Activated CD8-positive, alpha-beta T cell treated with anti-CD3 and anti-CD28 coated beads for 36 hours (primary cell): ENCODE data around the gene CMIP. TPM values are rescaled to one million over a fixed set of nuclear protein-coding genes. Genes with fewer than 3 reads are reported as not detected.

Source experiments
- ATAC-seq: fragments of 200-7000 bp; cut with Tn5 transposase; one replicate; pipeline ENCODE4 v1.10.0; 2021; ENCODE audit warnings: mild to moderate bottlenecking, moderate library complexity
- CTCF ChIA-PET: fragments of 350-600 bp; sonication (Branson Sonifier 250); formaldehyde crosslinking; loops from one replicate; lab custom pipeline; 2021; ENCODE audit warnings: antibody characterized with exemption; lab: Charles Lee
- POLR2A ChIA-PET: fragments of 350-600 bp; sonication (Branson Sonifier 250); formaldehyde crosslinking; loops from one replicate; lab custom pipeline; 2021; ENCODE audit warnings: antibody characterized with exemption; lab: Charles Lee
- DNase-seq: peaks from one replicate; pipeline ENCODE4 v3.0.0-alpha.2; 2020
- H3K27ac Mint-ChIP-seq: one replicate; pipeline ENCODE4 v1.8.0; 2021; ENCODE audit warnings: mild to moderate bottlenecking, mixed read lengths
- H3K27me3 Mint-ChIP-seq: one replicate; pipeline ENCODE4 v1.8.0; 2021; ENCODE audit warnings: mixed read lengths
- H3K36me3 Mint-ChIP-seq: one replicate; pipeline ENCODE4 v1.8.0; 2021; ENCODE audit warnings: low read depth, mixed read lengths
- H3K4me1 Mint-ChIP-seq: one replicate; pipeline ENCODE4 v1.8.0; 2021; ENCODE audit warnings: low read depth, mixed read lengths
- H3K4me3 Mint-ChIP-seq: one replicate; pipeline ENCODE4 v1.8.0; 2021; ENCODE audit warnings: mild to moderate bottlenecking, moderate library complexity, mixed read lengths
- H3K9me3 Mint-ChIP-seq: one replicate; pipeline ENCODE4 v1.8.0; 2021; ENCODE audit warnings: mixed read lengths
- intact Hi-C: fragments of 100-400 bp; cut with micrococcal nuclease; formaldehyde crosslinking; loops from one replicate; pipeline ENCODE4 v1.10.0; 2022
- total RNA-seq, 2 experiments: library from RNA; stranded (reverse); gene quantifications; one replicate each; pipeline ENCODE4 v1.2.3, GENCODE V29; 2021
- TF ChIP-seq, protein P1 (sequence below): fragments of 200-600 bp; IDR thresholded peaks from one replicate; pipeline ENCODE4 v1.8.0; 2022; ENCODE audit warnings: antibody characterized with exemption, mild to moderate bottlenecking

Gene CMIP
- total RNA-seq, 2 experiments from 2014 or later, result 37.6 to 38.5 TPM

DNA sequence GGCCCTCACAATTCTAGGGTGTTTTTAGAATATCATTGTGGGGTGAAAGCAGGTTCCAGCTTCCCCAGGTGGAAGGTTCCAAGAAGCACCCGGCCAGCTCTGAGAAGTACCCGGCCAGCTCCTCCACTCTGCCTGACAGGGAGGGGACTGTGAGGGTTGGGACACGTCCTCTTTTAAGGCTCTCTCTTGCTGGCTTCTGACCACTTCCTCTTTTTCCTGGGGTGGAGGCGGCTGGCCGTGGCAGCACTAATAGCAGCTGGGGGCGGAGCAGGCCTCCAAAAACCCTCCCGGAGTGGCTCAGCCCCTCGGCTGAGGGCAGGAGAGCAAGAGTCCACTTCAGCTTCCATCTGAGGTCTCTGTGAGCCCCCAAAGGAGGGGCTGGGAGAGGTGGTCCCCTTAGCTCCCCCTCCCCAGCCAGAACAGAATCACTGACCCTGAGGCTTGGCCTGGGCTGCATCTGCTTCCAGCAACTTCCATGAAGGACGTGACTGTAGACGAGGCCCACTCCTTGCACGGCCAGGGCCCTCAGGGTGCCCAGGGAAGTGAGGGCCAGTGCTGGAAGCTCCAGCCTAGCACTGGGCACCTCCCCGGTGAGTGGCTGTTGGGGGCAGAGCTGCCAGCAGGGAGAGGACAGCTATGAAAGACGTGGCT, 307.7 kb downstream of the CMIP start:
- Mint-ChIP-seq H3K9me3 (no peaks in the 10 kb centered on the region), H3K4me1 (peaks cover 14% of the 10 kb centered on the region), H3K36me3 (no peaks in the 10 kb centered on the region), H3K27me3 (no peaks in the 10 kb centered on the region), H3K27ac (no peak overlapping the region), H3K4me3 (no peak overlapping the region)
- intact Hi-C loops, result no loop called here
- ChIA-PET CTCF (interaction anchor here (2.0 to 2.3 kb wide), 2 partner anchors 122 to 133 kb away, joined by 4 to 8 read pairs; no protein-coding TSS in a partner anchor), POLR2A (no interaction called here)
- TF ChIP-seq, protein P1, sequence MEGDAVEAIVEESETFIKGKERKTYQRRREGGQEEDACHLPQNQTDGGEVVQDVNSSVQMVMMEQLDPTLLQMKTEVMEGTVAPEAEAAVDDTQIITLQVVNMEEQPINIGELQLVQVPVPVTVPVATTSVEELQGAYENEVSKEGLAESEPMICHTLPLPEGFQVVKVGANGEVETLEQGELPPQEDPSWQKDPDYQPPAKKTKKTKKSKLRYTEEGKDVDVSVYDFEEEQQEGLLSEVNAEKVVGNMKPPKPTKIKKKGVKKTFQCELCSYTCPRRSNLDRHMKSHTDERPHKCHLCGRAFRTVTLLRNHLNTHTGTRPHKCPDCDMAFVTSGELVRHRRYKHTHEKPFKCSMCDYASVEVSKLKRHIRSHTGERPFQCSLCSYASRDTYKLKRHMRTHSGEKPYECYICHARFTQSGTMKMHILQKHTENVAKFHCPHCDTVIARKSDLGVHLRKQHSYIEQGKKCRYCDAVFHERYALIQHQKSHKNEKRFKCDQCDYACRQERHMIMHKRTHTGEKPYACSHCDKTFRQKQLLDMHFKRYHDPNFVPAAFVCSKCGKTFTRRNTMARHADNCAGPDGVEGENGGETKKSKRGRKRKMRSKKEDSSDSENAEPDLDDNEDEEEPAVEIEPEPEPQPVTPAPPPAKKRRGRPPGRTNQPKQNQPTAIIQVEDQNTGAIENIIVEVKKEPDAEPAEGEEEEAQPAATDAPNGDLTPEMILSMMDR, result no peak
- no peak for DNase-seq
- ATAC-seq, result peak; percentile 39

DNA sequence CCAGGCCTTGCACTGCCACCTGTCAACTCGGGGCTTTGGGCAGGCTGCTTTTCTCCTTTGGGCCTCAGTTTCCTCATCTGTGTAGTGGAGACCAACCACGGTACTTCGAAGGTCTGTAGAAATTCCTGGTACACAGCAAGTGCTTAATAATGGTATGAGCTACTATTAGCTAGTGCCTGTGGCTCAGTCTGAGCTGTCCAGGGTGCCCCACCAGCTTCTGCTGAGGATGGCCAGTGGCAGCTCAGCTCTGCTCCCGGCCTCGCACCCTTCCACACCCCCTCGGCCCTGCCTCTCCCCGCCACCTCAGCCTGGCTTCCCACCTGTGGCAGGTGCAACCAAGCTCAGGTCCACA, 308.2 kb downstream of the CMIP start:
- CTCF ChIA-PET, result interaction anchor here (2.0 to 2.3 kb wide), 2 partner anchors 122 to 133 kb away, joined by 4 to 8 read pairs; no protein-coding TSS in a partner anchor
- H3K9me3 Mint-ChIP-seq, result no peaks in the 10 kb centered on the region
- no peaks in the 10 kb centered on the region for H3K36me3 Mint-ChIP-seq
- POLR2A ChIA-PET, result no interaction called here
- DNase-seq, result no peak
- no peak for ATAC-seq
- H3K27ac Mint-ChIP-seq, result no peak overlapping the region
- H3K27me3 Mint-ChIP-seq, result no peaks in the 10 kb centered on the region
- TF ChIP-seq, protein P1, result no peak
- no peak overlapping the region for H3K4me3 Mint-ChIP-seq
- H3K4me1 Mint-ChIP-seq, result peaks cover 17% of the 10 kb centered on the region
- intact Hi-C loops, result no loop called here

- intact Hi-C loops, result no loop called here
- Mint-ChIP-seq H3K4me3 (no peak overlapping the region), H3K27ac (no peak overlapping the region), H3K4me1 (peaks cover 11% of the 10 kb centered on the region), H3K9me3 (no peaks in the 10 kb centered on the region), H3K27me3 (no peaks in the 10 kb centered on the region), H3K36me3 (no peaks in the 10 kb centered on the region)
- ChIA-PET CTCF (interaction anchor here (1.2 kb wide), 1 partner anchor 25 kb away, joined by 3 read pairs; no protein-coding TSS in a partner anchor), POLR2A (no interaction called here)
- TF ChIP-seq, protein P1, result no peak
- DNase-seq (no peak), ATAC-seq (no peak)
Observed at GRCh38 chr16:81754858-81755257, 310.2 kb downstream of the CMIP start.

- intact Hi-C loops, result no loop called here
Observed at GRCh38 chr16:81755915-81756614, 311.5 kb downstream of the CMIP start.

More at GRCh38 chr16:81755915-81756614, 311.5 kb downstream of the CMIP start:
- peaks cover 11% of the 10 kb centered on the region for H3K4me1 Mint-ChIP-seq
- DNase-seq (no peak), ATAC-seq (no peak)
- H3K27me3 Mint-ChIP-seq, result no peaks in the 10 kb centered on the region
- no peaks in the 10 kb centered on the region for H3K36me3 Mint-ChIP-seq
- H3K4me3 Mint-ChIP-seq, result no peak overlapping the region
- ChIA-PET POLR2A (no interaction called here), CTCF (interaction anchor here (1.0 kb wide), 1 partner anchor 117 kb away, joined by 4 read pairs; no protein-coding TSS in a partner anchor)
- H3K27ac Mint-ChIP-seq, result no peak overlapping the region
- H3K9me3 Mint-ChIP-seq, result no peaks in the 10 kb centered on the region
- TF ChIP-seq, protein P1, result no peak
